HG02798 (cell line): Measurements from ENCODE around the gene DLAT.
A peak's percentile ranks its signal among the peaks of the same experiment; 100 is the strongest.
"Not testable (repeated sequence)": the region's sequence is repeated elsewhere in the genome, so short reads cannot be mapped to it uniquely, and the experiment has no call there.

Experiments used
- ATAC-seq: cut with Tn5 transposase; IDR thresholded peaks from one replicate; pipeline ENCODE4 v1.9.1; 2021; ENCODE audit warnings: mild to moderate bottlenecking; ENCODE audit not compliant: unreplicated experiment, poor library complexity

Gene DLAT

DNA sequence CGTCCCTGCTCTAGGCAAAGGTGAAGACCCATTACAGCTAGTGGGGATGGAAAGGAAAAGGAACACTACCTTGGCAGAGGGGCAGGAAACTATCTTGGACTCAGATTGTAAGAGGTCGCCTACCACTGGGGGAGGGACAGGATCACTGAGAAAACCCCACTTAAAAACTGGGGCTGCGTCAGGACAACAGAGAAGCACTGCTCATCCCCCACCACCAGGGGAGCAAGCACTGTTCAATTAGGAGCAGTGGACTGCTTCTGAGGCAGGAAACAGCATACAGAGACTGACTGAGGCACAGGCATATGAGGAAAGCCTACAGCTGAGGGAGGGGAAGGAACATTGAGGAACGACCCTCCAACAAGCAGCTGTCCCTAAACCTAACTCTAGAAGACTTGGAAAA, 20.8 kb upstream of the DLAT start:
- ATAC-seq, result peak; percentile 93

DNA sequence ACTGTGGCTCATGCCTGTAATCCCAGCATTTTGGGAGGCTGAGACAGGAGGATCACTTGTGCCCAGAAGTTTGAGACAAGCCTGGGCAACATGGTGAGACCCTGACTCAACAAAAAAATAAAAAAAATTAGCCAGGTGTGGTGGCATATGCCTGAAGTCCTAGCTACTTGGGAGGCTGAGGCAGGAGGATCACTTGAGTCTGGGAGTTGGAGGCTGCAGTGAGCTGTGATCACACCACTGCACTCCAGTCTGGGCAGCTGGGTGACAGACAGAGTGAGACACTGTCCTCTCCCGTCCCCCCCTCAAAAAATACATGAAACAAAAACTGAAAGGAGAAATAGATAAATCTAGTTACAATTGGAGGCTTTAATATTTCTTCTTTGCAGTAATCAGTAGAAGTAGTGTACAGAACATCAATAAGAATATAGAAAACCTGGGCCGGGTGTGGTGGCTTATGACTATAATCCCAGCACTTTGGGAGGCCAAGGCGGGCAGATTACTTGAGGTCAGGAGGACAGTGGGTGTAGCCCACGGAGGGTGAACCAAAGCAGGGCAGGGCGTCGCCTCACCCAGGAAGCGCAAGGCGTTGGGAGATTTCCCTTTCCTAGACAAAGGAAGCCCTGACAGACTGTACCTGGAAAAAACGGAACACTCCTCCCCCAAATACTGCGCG, 19.6 kb upstream of the DLAT start:
- no peak for ATAC-seq

DNA sequence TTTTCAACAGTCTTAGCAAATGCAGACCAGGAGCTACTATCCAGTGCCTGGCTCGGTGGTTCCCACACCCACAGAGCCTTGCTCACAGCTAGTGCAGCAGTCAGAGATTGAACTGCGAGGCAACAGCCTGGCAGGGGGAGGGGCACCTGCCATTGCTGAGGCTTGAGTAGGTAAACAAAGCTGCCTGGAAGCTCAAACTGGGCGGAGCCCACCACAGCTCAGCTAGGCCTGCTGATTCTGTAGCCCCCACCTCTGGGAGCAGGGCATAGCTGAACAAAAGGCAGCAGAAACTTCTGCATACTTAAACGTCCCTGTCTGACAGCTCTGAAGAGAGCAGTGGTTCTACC, 19.1 kb upstream of the DLAT start:
- ATAC-seq, result not testable (repeated sequence)

DNA sequence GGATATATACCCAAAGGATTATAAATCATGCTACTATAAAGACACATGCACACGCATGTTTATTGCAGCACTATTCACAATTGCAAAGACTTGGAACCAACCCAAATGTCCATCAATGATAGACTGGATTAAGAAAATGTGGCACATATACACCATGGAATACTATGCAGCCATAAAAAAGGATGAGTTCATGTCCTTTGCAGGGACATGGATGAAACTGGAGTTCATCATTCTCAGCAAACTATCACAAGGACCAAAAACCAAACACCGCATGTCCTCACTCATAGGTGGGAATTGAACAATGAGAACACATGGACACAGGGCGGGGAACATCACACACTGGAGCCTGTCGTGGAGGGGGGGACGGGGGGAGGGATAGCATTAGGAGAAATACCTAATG, 13.8 kb upstream of the DLAT start:
- not testable (repeated sequence) for ATAC-seq

DNA sequence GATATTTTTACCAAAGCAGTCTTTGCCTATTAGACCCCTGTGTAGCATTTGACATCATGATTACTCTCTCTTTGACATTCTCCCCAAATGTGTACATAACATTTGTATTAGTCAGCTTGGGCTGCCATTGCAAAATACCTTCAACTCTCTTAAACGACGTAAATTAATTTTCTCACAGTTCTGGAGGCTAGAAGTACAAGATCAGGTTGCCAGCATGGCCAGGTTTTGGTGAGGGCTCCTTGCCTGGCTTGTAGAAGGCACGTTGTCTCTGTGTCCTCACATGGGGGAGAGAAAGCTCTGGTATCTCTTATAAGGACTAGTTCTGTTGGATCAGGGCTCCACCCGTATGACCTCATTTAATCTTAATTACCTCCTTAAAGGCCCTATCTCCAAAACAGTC, 12.3 kb upstream of the DLAT start:
- ATAC-seq, result no peak

DNA sequence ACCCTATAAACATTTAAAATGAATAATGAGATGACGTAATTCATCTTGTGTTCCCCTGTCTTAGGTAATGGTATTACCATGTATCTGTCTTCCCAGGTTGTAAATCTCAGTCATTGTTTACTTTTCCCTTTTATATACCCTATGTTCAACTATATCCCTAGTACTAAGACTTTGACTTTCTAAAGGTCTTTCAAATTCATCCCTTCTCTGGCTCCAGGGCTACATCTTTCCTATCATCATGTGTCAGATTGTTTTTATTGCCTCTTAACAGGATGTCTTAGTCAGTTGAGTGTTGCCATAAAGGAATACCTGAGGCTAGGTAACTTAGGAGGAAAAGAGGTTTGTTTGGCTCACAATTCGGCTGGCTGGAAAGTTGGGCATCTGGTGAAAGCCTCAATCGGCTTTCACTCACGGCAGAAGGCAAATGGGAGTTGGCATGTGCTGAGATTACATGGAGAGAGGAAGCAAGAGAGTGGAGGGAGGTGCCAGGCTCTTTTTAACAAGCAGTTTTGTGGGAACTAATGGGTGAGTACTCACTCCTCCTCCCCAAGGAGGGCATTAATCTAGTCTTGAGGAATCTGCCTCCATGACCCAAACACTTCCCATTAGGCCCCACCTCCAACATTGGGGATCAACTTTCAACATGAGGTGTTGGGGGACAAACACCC, 11.6 kb upstream of the DLAT start:
- ATAC-seq, result no peak

DNA sequence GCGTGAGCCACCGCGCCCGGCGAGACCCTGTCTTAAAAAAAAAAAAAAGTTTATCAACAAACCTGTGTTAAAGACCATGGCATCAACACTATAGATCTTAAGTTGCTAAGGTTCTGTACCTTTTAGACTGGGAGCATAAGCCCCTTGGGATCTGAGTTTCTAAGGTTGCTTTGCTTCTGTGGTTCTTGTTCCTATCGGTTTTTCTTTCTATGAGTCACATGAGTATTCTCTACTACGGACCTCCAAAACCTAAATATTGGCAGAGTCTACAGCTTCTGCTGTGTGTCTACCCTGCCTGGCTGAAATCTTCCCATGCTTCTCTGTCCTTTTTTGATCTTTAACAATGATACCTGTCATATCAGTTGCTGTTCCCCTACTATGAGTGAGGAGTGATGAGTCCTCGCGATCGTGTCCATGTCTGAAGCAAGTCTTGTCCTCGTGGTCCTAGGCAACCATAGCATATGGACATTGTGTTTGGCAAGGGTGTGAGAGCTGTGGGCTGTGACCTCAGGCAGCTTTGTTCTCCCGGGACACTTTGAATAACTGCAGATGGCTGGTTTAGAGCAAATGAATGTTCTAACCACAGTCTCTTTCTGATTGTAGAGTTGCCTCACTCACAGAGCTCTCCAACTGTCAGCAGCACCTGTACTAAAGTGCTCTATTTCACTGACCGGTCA, 9.0 kb upstream of the DLAT start:
- peak; percentile 86 for ATAC-seq

DNA sequence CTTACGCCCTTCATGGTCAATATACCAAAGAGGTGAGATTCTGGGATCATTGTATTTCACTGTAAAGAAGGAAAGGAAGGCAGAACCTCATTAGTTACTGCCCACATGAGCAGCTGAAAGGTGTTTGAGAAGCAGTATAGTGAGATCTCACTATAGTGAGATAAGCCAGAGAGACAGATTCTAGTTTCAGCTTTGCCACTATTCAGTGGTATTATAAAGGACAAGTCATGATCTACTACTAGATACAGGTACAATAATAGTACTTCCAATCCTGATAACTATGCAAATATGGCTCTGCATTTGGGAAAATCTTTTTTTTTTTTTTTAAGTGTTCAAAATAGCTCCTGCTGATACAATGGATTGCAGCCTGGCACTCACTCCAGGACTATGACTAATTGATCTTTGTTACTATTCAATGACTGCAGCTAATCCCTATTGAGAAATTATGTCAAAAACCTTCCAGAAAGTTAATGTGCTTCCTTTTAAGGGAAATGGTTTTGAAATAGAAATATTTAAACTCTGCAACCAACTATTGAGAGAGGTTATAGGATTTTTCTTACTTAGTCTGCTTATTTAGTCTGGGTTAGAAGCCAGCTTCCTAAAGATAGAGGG, 8.3 kb upstream of the DLAT start:
- ATAC-seq, result peak; percentile 55

DNA sequence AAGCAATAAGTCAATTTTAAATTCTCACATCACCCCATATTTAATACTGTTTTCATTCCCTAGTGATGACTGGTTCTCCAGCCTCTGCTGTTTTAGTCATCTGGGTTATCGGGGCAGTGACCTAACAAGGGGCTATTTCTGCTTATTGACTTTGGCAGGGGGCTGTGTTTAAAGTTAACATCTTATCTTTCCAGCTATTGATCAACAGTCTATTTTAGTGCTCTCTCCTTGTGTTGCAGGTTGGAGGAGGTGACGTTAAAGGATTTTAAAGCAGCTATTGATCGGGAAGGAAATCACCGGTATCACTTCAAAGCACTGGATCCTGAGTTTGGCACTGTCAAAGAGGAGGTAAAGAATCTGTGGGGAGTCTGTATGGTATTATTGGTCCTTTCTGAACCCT, 7.7 kb upstream of the DLAT start:
- no peak for ATAC-seq

DNA sequence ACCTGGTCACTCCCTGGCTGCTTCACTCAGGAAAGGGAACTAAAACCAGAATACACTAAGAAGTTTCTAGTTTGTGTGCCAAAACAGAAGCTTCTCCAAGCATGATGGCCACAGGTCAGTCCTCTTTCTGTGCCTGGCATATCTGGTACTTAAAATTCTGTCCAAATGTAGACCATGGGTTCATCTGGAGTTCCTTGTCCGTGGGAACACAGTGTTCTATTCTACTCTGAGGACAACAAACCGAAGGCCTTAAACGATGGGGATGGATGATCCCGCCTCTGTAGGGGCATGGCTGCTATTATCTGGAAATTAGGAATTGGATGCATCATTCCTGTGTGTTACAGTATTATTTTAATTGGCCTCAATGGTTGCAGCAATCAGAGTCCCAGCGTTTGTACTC, 6.1 kb upstream of the DLAT start:
- no peak for ATAC-seq

DNA sequence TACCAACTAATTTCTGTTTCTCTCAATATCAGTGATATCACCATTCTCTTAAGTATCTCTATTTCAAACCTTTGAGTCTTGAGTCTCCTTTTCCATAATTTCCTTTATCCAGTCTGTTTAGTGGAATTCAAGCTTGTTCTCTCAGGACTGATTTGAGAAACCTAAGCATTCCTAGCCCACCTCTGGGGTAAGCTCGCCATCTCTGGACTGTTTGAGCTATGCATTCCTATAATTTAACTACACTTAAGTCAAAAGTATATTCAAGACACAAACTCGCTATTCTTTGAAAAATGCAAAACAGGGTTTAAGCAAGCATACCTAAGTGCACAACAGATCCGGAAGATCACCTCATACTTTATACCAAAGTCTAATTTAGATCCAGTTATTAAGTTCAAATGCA, 2.1 kb upstream of the DLAT start:
- no peak for ATAC-seq

DNA sequence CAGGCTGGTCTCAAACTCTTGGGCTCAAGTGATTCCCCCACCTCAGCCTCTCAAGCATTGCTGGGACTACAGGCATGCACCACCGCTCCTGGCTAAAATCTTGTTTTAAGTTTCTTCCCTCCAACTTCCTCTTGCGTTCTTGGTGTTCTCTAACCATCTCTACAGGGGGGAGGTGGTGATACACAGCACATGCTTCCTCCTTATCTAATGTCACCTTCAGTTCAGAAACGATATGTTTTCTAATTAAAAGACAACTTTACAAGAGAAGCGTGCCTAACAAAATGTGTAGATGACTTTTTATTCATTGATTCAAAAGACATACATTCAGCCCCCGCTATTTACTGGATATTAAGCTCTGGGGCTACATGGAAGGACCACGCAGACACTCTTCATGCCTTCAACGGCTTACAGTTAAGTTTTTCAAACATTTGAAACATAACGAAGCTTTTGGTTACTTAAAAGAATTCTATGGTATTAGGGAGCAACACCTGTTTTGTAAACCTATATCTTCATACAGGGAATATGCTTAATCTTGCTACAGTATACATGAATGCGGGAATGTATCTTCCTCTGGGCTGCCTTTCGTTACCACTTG, 933 bp upstream of the DLAT start:
- no peak for ATAC-seq

DNA sequence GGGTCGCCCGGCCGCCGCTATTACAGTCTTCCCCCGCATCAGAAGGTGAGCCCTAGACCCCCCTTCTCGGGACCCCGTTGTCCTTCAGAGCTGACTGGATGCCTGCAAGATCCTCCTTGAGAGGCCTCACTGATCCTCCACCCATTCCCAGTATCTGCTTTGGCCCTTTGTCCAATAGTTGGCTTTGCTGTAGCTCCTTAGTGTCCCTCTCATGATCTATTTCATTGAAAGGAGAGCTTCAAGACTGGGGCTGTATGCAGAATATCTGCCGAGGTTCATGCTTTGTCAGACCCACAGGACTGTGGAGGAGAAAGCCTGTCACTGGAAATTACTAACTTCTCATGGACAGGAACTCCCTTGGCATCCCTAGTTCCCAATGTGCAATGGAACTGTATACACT, 499 bp downstream of the DLAT start:
- no peak for ATAC-seq

DNA sequence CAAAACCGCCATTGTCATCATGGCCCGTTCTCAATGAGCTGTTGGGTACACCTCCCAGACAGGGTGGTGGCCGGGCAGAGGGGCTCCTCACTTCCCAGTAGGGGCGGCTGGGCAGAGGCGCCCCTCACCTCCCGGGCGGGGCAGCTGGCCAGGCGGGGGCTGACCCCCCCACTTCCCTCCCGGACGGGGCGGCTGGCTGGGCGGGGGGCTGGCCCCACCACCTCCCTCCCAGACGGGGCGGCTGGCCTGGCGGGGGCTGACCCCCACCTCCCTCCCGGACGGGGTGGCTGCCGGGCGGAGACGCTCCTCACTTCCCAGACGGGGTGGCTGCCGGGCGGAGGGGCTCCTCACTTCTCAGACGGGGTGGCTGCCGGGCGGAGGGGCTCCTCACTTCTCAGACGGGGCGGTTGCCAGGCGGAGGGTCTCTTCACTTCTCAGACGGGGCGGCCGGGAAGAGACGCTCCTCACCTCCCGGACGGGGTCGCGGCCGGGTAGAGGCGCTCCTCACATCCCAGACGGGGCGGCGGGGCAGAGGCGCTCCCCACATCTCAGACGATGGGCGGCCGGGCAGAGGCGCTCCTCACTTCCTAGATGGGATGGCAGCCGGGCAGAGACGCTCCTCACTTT, 1.7 kb downstream of the DLAT start:
- not testable (repeated sequence) for ATAC-seq

DNA sequence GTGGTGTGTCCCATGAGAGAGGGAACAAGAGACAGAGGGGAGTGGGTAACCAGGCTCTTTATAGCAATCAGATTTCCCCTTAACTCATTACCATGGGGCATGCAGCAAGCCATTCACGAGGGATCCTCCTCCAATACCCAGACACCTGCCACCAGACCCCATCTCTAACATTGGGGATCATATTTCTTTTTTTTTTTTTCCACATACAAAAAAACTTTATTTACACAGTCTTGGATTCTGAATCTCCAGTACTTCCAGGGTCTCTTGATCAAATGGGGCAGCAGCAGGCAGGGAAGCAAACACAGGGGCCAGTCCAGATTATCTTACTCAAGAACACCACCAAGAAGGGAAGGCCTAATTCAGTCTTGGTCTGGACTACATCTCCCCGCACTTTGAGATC, 4.3 kb downstream of the DLAT start:
- no peak for ATAC-seq

DNA sequence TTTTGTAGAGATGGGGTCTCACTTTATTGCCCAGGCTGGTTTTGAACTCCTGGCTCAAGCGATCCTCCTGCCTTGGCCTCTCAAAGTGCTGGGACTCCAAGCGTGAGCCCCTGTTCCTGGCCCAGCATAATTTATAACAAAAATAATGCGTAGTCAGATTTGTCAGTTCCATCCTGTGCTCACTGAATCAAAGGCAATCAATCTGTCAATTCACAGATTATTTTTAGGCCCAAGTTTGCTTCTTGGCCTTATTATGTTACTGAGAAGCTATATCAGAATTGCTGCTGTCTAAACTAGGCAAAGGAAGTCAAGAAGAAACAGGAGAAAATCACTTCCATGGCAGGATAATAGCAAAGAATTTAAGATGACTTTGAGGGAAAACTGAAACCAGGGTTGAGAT, 8.7 kb downstream of the DLAT start:
- ATAC-seq, result no peak

DNA sequence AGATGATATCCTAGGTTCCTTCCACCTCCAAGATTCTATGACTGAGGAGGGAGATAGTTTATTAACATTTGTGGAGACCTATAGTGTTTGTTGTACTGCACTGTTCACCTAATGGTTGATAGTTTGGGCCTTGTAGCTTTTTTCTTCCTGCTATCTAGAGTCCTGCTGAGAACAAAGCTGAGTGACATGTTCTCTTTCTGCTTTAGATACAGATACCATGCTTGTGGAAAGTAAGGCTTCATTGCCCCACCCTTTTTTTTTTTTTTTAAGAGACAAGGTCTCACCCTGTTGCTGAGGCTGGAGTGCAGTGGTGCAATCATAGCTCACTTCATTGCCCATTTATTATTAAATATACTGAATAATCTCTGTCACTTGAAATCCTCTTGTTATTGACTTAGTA, 12.3 kb downstream of the DLAT start:
- no peak for ATAC-seq

DNA sequence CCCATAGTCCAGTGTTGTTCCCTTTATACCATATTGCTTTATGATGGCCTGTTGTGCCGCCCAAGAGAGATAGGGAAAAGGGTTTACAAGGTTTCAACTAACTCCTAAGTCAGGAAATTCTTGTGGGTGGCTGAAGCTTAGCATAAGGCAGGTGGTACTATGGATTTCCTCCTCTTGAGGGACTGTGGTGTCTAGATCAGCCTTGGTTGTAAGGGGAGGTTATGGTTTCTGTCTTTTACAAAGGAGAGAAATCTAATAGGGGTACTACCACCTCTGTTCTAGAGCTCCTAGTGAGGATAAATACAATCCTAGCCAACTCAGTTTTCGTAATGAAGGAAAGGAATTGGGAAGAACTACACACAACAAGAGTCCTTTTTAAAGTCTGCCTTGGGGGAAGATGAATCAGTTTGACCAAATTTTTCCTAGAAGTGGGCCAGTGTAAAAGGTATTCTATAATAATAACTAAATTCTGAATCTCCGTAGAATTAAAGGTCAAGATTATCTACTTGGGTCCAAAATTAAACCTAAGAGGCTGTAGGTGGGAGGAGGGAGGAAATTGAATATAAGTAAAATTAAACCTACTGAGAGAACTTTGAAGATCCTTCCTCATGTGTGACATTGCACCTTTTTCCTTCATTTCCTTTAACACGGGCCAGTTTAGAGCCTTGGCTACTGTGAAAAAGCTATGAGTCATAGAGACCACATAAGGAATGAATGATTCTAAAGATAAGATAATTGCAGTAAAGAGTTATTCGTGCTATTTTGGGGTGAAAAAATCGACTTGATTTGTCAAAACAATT, 17.2 kb downstream of the DLAT start:
- no peak for ATAC-seq

DNA sequence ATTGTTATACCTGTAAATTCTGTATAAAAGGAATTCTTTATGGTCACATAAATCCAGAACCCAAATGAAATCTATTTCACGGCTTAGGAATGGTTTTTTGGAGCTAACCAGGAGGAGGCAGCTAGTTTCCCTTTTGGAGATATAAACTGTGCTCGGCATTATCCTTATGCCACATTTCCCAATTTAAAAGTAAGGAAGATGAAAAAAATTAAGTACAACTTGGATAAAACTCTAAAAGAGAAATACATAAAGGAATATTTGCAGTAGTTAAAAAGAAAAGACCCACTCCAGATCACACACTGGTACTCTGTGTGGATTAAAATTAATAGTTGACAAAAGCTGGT, 17.7 kb downstream of the DLAT start:
- no peak for ATAC-seq

DNA sequence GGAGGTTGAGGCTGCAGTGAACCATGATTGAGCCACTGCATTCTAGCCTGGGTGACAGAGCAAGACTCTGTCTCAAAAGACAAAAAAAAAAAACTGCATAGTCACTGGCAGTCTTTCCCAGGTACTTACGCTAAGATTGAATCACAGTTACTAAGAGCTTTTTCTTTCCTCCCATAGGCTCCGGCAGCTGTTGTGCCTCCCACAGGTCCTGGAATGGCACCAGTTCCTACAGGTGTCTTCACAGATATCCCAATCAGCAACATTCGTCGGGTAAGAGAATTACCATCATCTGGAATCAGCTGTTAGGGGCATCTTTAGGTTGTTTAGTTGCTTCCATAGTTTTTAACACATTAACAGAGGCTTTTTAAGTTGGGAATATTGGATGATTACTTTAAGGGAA, 19.8 kb downstream of the DLAT start:
- ATAC-seq, result no peak
